K562 (cell line): Measurements from ENCODE around the gene SPHK1. TPM values are rescaled to one million over a fixed set of nuclear protein-coding genes. Genes with fewer than 3 reads are reported as not detected.

Experiments
- ETV6 ChIP-seq, 3 experiments: fragments of 150-350 bp in 1 of 3; sonication (generic) in 1 of 3; formaldehyde crosslinking in 1 of 3; IDR thresholded peaks; 2 replicates each; pipeline versions ENCODE4 v1.6.1 to v1.8.0; 2014 to 2022; ENCODE audit warnings: borderline replicate concordance in 2 of 3, low read depth in 2 of 3, antibody characterized with exemption in 1 of 3, low read length in 1 of 3, mild to moderate bottlenecking in 1 of 3, missing genetic modification reagents in 1 of 3
- KAT7 ChIP-seq: sonication (generic); formaldehyde crosslinking; IDR thresholded peaks from 2 replicates; pipeline ENCODE4 v1.8.0; 2022; ENCODE audit warnings: missing genetic modification reagents, mild to moderate bottlenecking, borderline replicate concordance
- PML ChIP-seq: IDR thresholded peaks from 2 replicates; pipeline ENCODE4 v1.6.1; 2012; ENCODE audit warnings: low read length, inconsistent platforms
- SAFB ChIP-seq: fragments of 200-400 bp; formaldehyde crosslinking; IDR thresholded peaks from 2 replicates; pipeline ENCODE4 v1.6.1; 2017; ENCODE audit warnings: low read depth, low read length, borderline replicate concordance
- ZNF311 ChIP-seq: fragments of 250-450 bp; sonication (Bioruptor Pico); IDR thresholded peaks from 2 replicates; pipeline ENCODE4 v1.4.0; 2020; ENCODE audit warnings: mild to moderate bottlenecking, moderate library complexity
- ZNF76 ChIP-seq: fragments of 250-450 bp; sonication (Bioruptor Pico); IDR thresholded peaks from 2 replicates; pipeline ENCODE4 v1.4.0; 2020; ENCODE audit warnings: mild to moderate bottlenecking, moderate library complexity, borderline replicate concordance
- polyA plus RNA-seq, 8 experiments: library from polyadenylated mRNA; depleted of rRNA in 4 of 8; stranded (reverse) in 5 of 8; unstranded in 3 of 8; fragments of >200 nt; fragmentation: Nextera tagmentation in 2 of 8; fragmentation: Illumina TruSeq in 1 of 8; extraction: Ambion mirVana in 2 of 8; extraction: Trizol in 1 of 8; gene quantifications; 2 replicates each; pipeline versions ENCODE4 v1.2.1 to v1.2.3, GENCODE V29; 2011 to 2014; ENCODE audit warnings: inconsistent platforms in 1 of 8, missing spikeins in 1 of 8
- total RNA-seq, 7 experiments: library from RNA; depleted of rRNA in 6 of 7; stranded (reverse); fragments of >200 nt in 6 of 7; fragmentation: Illumina TruSeq in 2 of 7; extraction: Trizol in 2 of 7; gene quantifications; 2 replicates each; pipeline versions ENCODE4 v1.2.1 to v1.2.3, GENCODE V29; 2011 to 2021; ENCODE audit warnings: low replicate concordance in 1 of 7
- TF ChIP-seq, protein P1 (sequence below): fragments of 250-450 bp; sonication (Bioruptor Pico); IDR thresholded peaks from 2 replicates; pipeline ENCODE4 v1.4.0; 2020; ENCODE audit warnings: mild to moderate bottlenecking, moderate library complexity, borderline replicate concordance
- TF ChIP-seq, protein P2 (sequence below): fragments of 150-350 bp; IDR thresholded peaks from 2 replicates; pipeline ENCODE4 v1.6.1; 2014; ENCODE audit warnings: low read depth, mild to moderate bottlenecking, low read length, borderline replicate concordance
- TF ChIP-seq, protein P3 (sequence below): fragments of 200-800 bp; sonication (Bioruptor generic); IDR thresholded peaks from 2 replicates; pipeline ENCODE4 v1.6.1; 2017; ENCODE audit warnings: missing genetic modification characterization, missing compliant biosample characterization
- TF ChIP-seq, protein P4 (sequence below): sonication (generic); formaldehyde crosslinking; IDR thresholded peaks from 2 replicates; pipeline ENCODE4 v1.8.1; 2022; ENCODE audit warnings: missing genetic modification reagents
- TF ChIP-seq, protein P5 (sequence below): fragments of 450-650 bp; conservative IDR thresholded peaks from 2 replicates; pipeline ENCODE4 v1.6.1; 2016; ENCODE audit warnings: missing genetic modification characterization, low read depth, mild to moderate bottlenecking, control low read depth, missing compliant biosample characterization
- TF ChIP-seq, protein P6 (sequence below), 2 experiments: fragments of 450-650 bp in 1 of 2; sonication (generic) in 1 of 2; formaldehyde crosslinking in 1 of 2; IDR thresholded peaks in 1 of 2; conservative IDR thresholded peaks in 1 of 2; 2 replicates each; pipeline versions ENCODE4 v1.6.1 to v1.8.1; 2016 to 2023; ENCODE audit warnings: mild to moderate bottlenecking in 2 of 2, moderate library complexity in 2 of 2, inconsistent platforms in 1 of 2, missing genetic modification reagents in 1 of 2

The SPHK1 gene
- total and polyA plus RNA-seq, 9 of the 15 experiments (the other 6 are each of a cell fraction or from before 2014, with no cell fraction given): 0.21 to 60.3 (median 14.5) TPM

DNA sequence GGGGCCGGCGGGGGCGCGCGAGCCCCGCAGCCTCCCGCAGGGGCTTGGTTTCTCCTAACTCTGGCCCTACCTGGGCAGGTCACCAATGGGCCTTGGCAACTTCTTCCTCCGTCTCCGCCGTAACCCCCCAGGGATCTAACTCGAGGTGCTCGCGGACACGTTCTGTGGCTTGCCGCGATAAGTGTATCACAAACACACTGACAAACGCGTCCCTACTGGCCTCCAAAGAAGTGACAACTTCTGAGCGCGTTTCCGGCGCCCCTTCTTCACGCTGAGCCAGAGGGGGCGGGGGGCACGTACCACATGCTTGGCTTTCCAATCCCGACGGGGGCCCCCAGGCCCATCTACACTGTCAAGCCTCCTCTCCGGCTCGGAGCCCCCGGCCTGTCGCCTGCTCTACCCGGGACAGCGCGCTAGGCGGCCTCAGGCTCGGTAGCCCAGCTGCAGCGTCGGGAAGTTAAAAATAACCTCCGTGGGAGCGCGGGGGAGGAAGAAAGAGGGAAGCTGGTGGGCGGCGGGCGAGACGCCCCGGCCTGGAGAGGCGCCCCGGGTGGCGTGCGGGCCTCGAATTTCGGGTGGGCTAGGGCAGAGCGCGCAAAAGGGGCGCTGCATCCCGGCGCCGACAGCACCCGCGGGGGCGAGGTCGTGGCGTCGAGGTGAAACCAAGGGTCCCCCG is 725 bp upstream of the SPHK1 start (continued):
- TF ChIP-seq, protein P1, sequence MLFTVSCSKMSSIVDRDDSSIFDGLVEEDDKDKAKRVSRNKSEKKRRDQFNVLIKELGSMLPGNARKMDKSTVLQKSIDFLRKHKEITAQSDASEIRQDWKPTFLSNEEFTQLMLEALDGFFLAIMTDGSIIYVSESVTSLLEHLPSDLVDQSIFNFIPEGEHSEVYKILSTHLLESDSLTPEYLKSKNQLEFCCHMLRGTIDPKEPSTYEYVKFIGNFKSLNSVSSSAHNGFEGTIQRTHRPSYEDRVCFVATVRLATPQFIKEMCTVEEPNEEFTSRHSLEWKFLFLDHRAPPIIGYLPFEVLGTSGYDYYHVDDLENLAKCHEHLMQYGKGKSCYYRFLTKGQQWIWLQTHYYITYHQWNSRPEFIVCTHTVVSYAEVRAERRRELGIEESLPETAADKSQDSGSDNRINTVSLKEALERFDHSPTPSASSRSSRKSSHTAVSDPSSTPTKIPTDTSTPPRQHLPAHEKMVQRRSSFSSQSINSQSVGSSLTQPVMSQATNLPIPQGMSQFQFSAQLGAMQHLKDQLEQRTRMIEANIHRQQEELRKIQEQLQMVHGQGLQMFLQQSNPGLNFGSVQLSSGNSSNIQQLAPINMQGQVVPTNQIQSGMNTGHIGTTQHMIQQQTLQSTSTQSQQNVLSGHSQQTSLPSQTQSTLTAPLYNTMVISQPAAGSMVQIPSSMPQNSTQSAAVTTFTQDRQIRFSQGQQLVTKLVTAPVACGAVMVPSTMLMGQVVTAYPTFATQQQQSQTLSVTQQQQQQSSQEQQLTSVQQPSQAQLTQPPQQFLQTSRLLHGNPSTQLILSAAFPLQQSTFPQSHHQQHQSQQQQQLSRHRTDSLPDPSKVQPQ: no peak
- TF ChIP-seq, protein P2, sequence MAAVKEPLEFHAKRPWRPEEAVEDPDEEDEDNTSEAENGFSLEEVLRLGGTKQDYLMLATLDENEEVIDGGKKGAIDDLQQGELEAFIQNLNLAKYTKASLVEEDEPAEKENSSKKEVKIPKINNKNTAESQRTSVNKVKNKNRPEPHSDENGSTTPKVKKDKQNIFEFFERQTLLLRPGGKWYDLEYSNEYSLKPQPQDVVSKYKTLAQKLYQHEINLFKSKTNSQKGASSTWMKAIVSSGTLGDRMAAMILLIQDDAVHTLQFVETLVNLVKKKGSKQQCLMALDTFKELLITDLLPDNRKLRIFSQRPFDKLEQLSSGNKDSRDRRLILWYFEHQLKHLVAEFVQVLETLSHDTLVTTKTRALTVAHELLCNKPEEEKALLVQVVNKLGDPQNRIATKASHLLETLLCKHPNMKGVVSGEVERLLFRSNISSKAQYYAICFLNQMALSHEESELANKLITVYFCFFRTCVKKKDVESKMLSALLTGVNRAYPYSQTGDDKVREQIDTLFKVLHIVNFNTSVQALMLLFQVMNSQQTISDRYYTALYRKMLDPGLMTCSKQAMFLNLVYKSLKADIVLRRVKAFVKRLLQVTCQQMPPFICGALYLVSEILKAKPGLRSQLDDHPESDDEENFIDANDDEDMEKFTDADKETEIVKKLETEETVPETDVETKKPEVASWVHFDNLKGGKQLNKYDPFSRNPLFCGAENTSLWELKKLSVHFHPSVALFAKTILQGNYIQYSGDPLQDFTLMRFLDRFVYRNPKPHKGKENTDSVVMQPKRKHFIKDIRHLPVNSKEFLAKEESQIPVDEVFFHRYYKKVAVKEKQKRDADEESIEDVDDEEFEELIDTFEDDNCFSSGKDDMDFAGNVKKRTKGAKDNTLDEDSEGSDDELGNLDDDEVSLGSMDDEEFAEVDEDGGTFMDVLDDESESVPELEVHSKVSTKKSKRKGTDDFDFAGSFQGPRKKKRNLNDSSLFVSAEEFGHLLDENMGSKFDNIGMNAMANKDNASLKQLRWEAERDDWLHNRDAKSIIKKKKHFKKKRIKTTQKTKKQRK: no peak
- TF ChIP-seq, protein P3, sequence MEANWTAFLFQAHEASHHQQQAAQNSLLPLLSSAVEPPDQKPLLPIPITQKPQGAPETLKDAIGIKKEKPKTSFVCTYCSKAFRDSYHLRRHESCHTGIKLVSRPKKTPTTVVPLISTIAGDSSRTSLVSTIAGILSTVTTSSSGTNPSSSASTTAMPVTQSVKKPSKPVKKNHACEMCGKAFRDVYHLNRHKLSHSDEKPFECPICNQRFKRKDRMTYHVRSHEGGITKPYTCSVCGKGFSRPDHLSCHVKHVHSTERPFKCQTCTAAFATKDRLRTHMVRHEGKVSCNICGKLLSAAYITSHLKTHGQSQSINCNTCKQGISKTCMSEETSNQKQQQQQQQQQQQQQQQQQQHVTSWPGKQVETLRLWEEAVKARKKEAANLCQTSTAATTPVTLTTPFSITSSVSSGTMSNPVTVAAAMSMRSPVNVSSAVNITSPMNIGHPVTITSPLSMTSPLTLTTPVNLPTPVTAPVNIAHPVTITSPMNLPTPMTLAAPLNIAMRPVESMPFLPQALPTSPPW: peak; percentile 64
- TF ChIP-seq PML: no peak
- no peak for TF ChIP-seq ETV6 (IDR thresholded peaks at IDR 0.05; ENCODE audit: borderline replicate concordance in 1 of 2, low read depth in 2 of 2, low read length in 1 of 2)
- 0 out of 2 replicates have a peak, but pooled peaks have one; percentile 44 for TF ChIP-seq ETV6 (CRISPR knock-in tag; IDR thresholded peaks at IDR 0.05; ENCODE audit: borderline replicate concordance)
- 0 out of 2 replicates have a peak, but pooled peaks have one; percentile 42 for TF ChIP-seq ZNF76 (CRISPR knock-in tag)
- TF ChIP-seq ZNF311 (CRISPR knock-in tag): 0 out of 2 replicates have a peak, but pooled peaks have one; percentile 12
- TF ChIP-seq KAT7 (CRISPR knock-in tag): 0 out of 2 replicates have a peak, but pooled peaks have one; percentile 25
- TF ChIP-seq, protein P4, sequence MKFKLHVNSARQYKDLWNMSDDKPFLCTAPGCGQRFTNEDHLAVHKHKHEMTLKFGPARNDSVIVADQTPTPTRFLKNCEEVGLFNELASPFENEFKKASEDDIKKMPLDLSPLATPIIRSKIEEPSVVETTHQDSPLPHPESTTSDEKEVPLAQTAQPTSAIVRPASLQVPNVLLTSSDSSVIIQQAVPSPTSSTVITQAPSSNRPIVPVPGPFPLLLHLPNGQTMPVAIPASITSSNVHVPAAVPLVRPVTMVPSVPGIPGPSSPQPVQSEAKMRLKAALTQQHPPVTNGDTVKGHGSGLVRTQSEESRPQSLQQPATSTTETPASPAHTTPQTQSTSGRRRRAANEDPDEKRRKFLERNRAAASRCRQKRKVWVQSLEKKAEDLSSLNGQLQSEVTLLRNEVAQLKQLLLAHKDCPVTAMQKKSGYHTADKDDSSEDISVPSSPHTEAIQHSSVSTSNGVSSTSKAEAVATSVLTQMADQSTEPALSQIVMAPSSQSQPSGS: no peak
- TF ChIP-seq SAFB: peak; percentile 81; the same call in 1 of the 2 replicates
- TF ChIP-seq, protein P5, sequence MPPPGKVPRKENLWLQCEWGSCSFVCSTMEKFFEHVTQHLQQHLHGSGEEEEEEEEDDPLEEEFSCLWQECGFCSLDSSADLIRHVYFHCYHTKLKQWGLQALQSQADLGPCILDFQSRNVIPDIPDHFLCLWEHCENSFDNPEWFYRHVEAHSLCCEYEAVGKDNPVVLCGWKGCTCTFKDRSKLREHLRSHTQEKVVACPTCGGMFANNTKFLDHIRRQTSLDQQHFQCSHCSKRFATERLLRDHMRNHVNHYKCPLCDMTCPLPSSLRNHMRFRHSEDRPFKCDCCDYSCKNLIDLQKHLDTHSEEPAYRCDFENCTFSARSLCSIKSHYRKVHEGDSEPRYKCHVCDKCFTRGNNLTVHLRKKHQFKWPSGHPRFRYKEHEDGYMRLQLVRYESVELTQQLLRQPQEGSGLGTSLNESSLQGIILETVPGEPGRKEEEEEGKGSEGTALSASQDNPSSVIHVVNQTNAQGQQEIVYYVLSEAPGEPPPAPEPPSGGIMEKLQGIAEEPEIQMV (tag): no peak
- TF ChIP-seq, protein P6, sequence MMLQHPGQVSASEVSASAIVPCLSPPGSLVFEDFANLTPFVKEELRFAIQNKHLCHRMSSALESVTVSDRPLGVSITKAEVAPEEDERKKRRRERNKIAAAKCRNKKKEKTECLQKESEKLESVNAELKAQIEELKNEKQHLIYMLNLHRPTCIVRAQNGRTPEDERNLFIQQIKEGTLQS (IDR thresholded peaks at IDR 0.05): no peak
- TF ChIP-seq, protein P6 (CRISPR knock-in tag; conservative IDR thresholded peaks at IDR 0.05): 0 out of 2 replicates have a peak, but pooled peaks have one; percentile 47
